HEK293T (cell line): Measurements from ENCODE around the gene EYS.

ENCODE experiments used
- CTCF ChIA-PET: fragments of 350-600 bp; formaldehyde crosslinking; extraction: SDS; loops from one replicate; lab custom pipeline; 2021; ENCODE audit warnings: antibody characterized with exemption, inconsistent platforms; lab: Yijun Ruan, JAX
- POLR2A ChIA-PET: fragments of 350-600 bp; formaldehyde crosslinking; extraction: SDS; loops from one replicate; lab custom pipeline; 2020; ENCODE audit warnings: antibody characterized with exemption, inconsistent platforms; lab: Yijun Ruan, JAX
- DNase-seq: peaks from one replicate; pipeline ENCODE4 v3.0.0; 2012; ENCODE audit warnings: mixed read lengths; ENCODE audit errors: extremely low spot score
- ARNT ChIP-seq: fragments of 450-650 bp; IDR thresholded peaks from 2 replicates; pipeline ENCODE4 v1.6.1; 2017; ENCODE audit warnings: mild to moderate bottlenecking
- BHLHE40 ChIP-seq: fragments of 450-650 bp; IDR thresholded peaks from 2 replicates; pipeline ENCODE4 v1.6.1; 2016; ENCODE audit warnings: mild to moderate bottlenecking, moderate library complexity, borderline replicate concordance
- CTBP1 ChIP-seq: fragments of 450-650 bp; IDR thresholded peaks from 2 replicates; pipeline ENCODE4 v1.6.1; 2016; ENCODE audit warnings: borderline replicate concordance
- ELF4 ChIP-seq: fragments of 450-650 bp; IDR thresholded peaks from 2 replicates; pipeline ENCODE4 v1.6.1; 2017; ENCODE audit warnings: antibody characterized with exemption
- FOXA1 ChIP-seq: fragments of 450-650 bp; IDR thresholded peaks from 2 replicates; pipeline ENCODE4 v1.6.1; 2016; ENCODE audit warnings: mild to moderate bottlenecking
- FOXK2 ChIP-seq: fragments of 450-650 bp; IDR thresholded peaks from 2 replicates; pipeline ENCODE4 v1.6.1; 2016; ENCODE audit warnings: mild to moderate bottlenecking
- FOXM1 ChIP-seq: fragments of 450-650 bp; IDR thresholded peaks from 2 replicates; pipeline ENCODE4 v1.6.1; 2017; ENCODE audit warnings: mild to moderate bottlenecking, borderline replicate concordance
- HDGF ChIP-seq: fragments of 450-650 bp; IDR thresholded peaks from 2 replicates; pipeline ENCODE4 v1.6.1; 2017; ENCODE audit warnings: antibody characterized with exemption, borderline replicate concordance
- L3MBTL2 ChIP-seq: fragments of 450-650 bp; conservative IDR thresholded peaks from 2 replicates; pipeline ENCODE4 v1.6.1; 2016; ENCODE audit warnings: mild to moderate bottlenecking
- LEF1 ChIP-seq: fragments of 450-650 bp; IDR thresholded peaks from 2 replicates; pipeline ENCODE4 v1.6.1; 2017; ENCODE audit warnings: mild to moderate bottlenecking, borderline replicate concordance
- NFRKB ChIP-seq: fragments of 450-650 bp; IDR thresholded peaks from 2 replicates; pipeline ENCODE4 v1.6.1; 2016; ENCODE audit warnings: mild to moderate bottlenecking, moderate library complexity
- SP1 ChIP-seq: fragments of 450-650 bp; IDR thresholded peaks from 2 replicates; pipeline ENCODE4 v1.6.1; 2017
- SUZ12 ChIP-seq: fragments of 450-650 bp; IDR thresholded peaks from 2 replicates; pipeline ENCODE4 v1.6.1; 2016; ENCODE audit warnings: mild to moderate bottlenecking
- TARDBP ChIP-seq: fragments of 450-650 bp; IDR thresholded peaks from 2 replicates; pipeline ENCODE4 v1.6.1; 2016
- ZNF384 ChIP-seq: fragments of 450-650 bp; IDR thresholded peaks from 2 replicates; pipeline ENCODE4 v1.6.1; 2016
- TF ChIP-seq, protein P1 (sequence below): fragments of 450-650 bp; IDR thresholded peaks from 2 replicates; pipeline ENCODE4 v1.6.1; 2016

Gene EYS

DNA sequence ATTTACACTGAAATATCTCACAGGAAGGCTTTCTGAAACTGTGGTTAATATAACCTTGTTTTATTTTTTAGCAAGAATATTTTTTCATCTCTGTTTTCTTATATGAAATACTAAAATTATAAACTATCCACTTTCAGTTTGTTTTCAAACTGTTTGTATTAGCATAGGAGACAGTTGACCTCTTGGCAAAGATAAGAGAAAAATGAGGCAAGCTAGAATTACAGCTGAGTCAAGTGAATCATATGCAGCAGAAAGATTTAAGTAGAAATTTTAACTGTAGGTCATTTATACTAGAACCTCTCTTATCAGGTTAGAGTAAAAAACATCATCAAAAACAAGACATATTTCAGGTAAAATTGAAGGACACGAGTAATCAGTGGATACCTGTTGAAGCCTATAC, 1278.8 kb downstream of the EYS start:
- TF ChIP-seq SUZ12 (no peak), ELF4 (no peak), ARNT (no peak), NFRKB (no peak), FOXK2 (no peak)
- TF ChIP-seq, protein P1, sequence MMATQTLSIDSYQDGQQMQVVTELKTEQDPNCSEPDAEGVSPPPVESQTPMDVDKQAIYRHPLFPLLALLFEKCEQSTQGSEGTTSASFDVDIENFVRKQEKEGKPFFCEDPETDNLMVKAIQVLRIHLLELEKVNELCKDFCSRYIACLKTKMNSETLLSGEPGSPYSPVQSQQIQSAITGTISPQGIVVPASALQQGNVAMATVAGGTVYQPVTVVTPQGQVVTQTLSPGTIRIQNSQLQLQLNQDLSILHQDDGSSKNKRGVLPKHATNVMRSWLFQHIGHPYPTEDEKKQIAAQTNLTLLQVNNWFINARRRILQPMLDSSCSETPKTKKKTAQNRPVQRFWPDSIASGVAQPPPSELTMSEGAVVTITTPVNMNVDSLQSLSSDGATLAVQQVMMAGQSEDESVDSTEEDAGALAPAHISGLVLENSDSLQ = no peak
- CTCF ChIA-PET = no interaction called here
- POLR2A ChIA-PET = no interaction called here
- no peak for DNase-seq

DNA sequence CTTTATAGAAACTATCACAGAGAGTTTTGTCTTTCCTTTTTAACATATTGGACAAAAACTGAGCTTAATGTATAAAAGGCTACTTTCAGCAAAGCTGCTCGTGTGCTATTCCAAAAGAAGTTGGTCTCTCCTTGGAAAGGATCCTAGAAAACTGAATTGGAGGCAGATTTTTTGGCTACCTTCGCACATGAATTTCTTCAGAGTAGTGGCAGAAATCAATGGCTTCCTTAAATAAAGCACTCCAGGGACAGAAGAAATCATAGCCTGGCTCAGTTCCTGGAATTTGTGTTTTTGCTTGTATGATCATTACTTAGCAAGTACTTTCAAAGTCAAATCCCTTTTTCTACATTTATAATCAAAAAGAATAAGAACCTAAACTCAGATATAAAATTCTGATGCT, 1291.1 kb downstream of the EYS start:
- POLR2A ChIA-PET = no interaction called here

DNA sequence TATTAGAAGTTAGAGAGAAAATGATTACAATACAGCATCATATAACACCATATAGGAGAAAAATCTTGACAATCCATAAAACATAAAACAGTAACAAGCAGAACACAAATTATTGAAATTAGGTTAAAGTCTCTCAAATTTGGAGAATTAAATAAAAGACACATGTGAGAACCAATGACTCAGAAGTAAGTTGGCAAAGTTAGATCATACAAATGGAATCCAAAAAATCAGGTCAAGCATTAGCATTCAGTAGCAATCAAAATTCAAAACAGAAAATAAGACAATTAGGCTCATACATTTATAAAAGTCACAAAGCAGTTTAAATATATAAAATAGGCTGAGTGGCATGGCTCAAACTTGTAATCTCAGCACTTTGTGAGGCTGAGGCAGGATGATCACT, 1295.8 kb downstream of the EYS start:
- POLR2A ChIA-PET = no interaction called here
- TF ChIP-seq BHLHE40 (no peak), ARNT (no peak), ZNF384 (no peak), HDGF (no peak)
- CTCF ChIA-PET = no interaction called here
- no peak for DNase-seq

More for the DNA sequence above, 1291.1 kb downstream of the EYS start:
- TF ChIP-seq FOXK2 (no peak), FOXM1 (no peak), NFRKB (no peak), ZNF384 (no peak), LEF1 (no peak), HDGF (no peak), TARDBP (no peak), CTBP1 (no peak), ARNT (no peak), BHLHE40 (no peak), FOXA1 (no peak), SUZ12 (no peak)
- TF ChIP-seq, protein P1 = no peak
- DNase-seq = no peak
- CTCF ChIA-PET = no interaction called here

DNA sequence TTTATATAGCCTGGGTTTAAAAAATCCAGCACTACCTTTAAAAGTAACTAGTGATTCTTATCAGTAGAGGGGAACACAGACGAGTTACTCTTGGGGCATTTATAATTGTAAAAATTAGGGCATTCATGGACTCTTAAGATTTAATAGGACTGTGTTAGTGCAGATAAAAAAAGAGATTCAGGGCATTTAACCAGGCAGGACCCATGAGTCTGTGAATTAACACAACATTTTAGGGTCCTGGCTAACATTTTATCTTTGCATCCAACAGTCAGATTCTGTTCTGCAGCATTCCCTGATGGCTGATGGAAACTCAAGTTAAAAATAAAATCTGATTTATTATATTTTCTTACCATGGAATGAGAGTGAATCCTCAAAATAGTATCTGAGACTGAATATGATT, 1297.1 kb downstream of the EYS start:
- TF ChIP-seq ZNF384 (no peak), FOXM1 (no peak), TARDBP (no peak), SUZ12 (no peak), SP1 (no peak), BHLHE40 (no peak), NFRKB (no peak), L3MBTL2 (no peak), ELF4 (no peak), FOXA1 (no peak), CTBP1 (no peak), FOXK2 (no peak), HDGF (no peak), ARNT (no peak), LEF1 (no peak)
- TF ChIP-seq, protein P1 = no peak
- CTCF ChIA-PET = no interaction called here
- POLR2A ChIA-PET = no interaction called here
- DNase-seq = no peak

DNA sequence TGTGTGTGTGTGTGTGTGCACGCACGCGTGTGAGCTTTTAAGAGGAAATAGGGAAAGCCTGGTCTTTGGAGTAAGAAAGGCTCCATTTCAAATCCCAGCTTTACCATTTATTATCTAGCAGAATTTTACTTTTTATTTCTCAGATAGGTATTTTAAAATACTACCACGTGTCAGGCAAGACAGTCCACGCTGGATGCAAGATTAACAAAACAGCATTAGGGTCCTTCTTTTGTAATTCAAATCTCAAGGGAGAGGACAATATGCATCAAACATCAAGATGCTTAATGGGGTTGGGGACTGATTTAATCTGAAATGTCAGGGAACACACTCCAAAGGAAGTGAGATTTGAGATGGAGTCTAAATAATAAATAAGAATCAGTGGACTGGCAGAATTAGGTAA, 1302.6 kb downstream of the EYS start:
- ChIA-PET CTCF (no interaction called here), POLR2A (no interaction called here)
- TF ChIP-seq NFRKB (no peak), L3MBTL2 (no peak), ZNF384 (no peak), FOXA1 (no peak), SP1 (no peak), ARNT (no peak), TARDBP (no peak), SUZ12 (no peak), HDGF (no peak), FOXM1 (no peak), LEF1 (no peak), CTBP1 (no peak)
- TF ChIP-seq, protein P1 = no peak
- no peak for DNase-seq

DNA sequence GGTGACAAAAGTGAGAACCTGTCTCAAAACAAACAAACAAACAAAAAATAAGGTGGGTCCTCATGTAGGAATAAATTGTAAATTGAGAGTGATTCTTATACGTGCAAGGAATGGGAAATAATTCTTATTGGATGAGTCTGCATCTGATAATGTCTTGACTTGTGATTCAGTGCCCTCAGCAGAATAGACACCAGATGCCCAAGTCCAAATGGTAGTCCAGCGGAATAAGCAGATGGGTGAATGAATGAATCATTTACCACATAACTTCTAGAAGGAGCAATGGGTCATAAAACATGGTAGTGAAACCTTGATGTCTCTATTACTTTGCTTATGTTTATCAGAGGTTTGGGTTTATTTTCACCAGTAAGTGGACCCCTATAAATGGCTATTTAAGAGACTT, 1323.7 kb downstream of the EYS start:
- ChIA-PET CTCF (no interaction called here), POLR2A (no interaction called here)
- no peak for DNase-seq
- TF ChIP-seq L3MBTL2 = no peak
- TF ChIP-seq, protein P1 = no peak
- no peak for TF ChIP-seq ZNF384
- no peak for TF ChIP-seq ELF4
- TF ChIP-seq ARNT = no peak
- TF ChIP-seq FOXA1 = no peak
- no peak for TF ChIP-seq CTBP1
- no peak for TF ChIP-seq NFRKB
- TF ChIP-seq FOXM1 = no peak
- no peak for TF ChIP-seq LEF1
- TF ChIP-seq SP1 = no peak
- no peak for TF ChIP-seq TARDBP
- no peak for TF ChIP-seq FOXK2
- no peak for TF ChIP-seq SUZ12
- no peak for TF ChIP-seq HDGF
- no peak for TF ChIP-seq BHLHE40
